B cell (primary cell): ENCODE measurements around the gene PCDHGA10. TPM values are rescaled to one million over a fixed set of nuclear protein-coding genes. Genes with fewer than 3 reads are reported as not detected.

Source experiments
- ATAC-seq: fragments of 200-7000 bp; cut with Tn5 transposase; one replicate; pipeline ENCODE4 v1.10.0; 2021; ENCODE audit warnings: low read depth, mild to moderate bottlenecking, moderate number of reproducible peaks, moderate library complexity
- CTCF ChIA-PET: fragments of 350-600 bp; sonication (Branson Sonifier 250); formaldehyde crosslinking; loops from one replicate; lab custom pipeline; 2021; ENCODE audit warnings: antibody characterized with exemption, inconsistent platforms; lab: Charles Lee
- POLR2A ChIA-PET: fragments of 350-600 bp; sonication (Branson Sonifier 250); formaldehyde crosslinking; loops from one replicate; lab custom pipeline; 2021; ENCODE audit warnings: antibody characterized with exemption; lab: Charles Lee
- DNase-seq: peaks from one replicate; pipeline ENCODE4 v3.0.0; 2013
- H2AFZ ChIP-seq: 2 replicates; pipeline ENCODE4 v1.6.1; 2012; ENCODE audit warnings: mild to moderate bottlenecking, low read depth, low read length; ENCODE audit not compliant: insufficient read depth, poor library complexity, severe bottlenecking
- H3K27ac ChIP-seq, 2 donors: 1 replicate in 1 of 2; 2 replicates in 1 of 2; pipeline ENCODE4 v1.5.1; 2012 to 2013; ENCODE audit warnings: low read length in 2 of 2, mild to moderate bottlenecking in 2 of 2, moderate library complexity in 1 of 2
- H3K27me3 ChIP-seq, 4 experiments: fragments of 200-600 bp in 1 of 4; sonication (generic) in 1 of 4; replicated peaks in 1 of 4; 1 replicate in 2 of 4; 2 replicates in 2 of 4; pipeline versions ENCODE4 v1.6.1 to v1.7.0; 2013 to 2016; ENCODE audit warnings: low read length in 3 of 4, mild to moderate bottlenecking in 2 of 4, mixed read lengths in 1 of 4, moderate library complexity in 1 of 4; ENCODE audit not compliant: insufficient read depth in 4 of 4, control insufficient read depth in 3 of 4; ENCODE audit errors: control extremely low read depth in 1 of 4
- H3K36me3 ChIP-seq, 2 experiments: replicated peaks in 1 of 2; 1 replicate in 1 of 2; 2 replicates in 1 of 2; pipeline versions ENCODE4 v1.6.1 to v1.7.1; 2013; ENCODE audit warnings: low read length in 1 of 2; ENCODE audit not compliant: insufficient read depth in 2 of 2, control insufficient read depth in 1 of 2; ENCODE audit errors: control extremely low read depth in 1 of 2, extremely low read depth in 1 of 2
- H3K4me1 ChIP-seq, 2 donors: fragments of 200-600 bp in 1 of 2; sonication (generic) in 1 of 2; 1 replicate in 1 of 2; 2 replicates in 1 of 2; pipeline versions ENCODE4 v1.5.1 to v1.6.1; 2013 to 2017; ENCODE audit warnings: low read length in 2 of 2; ENCODE audit not compliant: control insufficient read depth in 2 of 2, insufficient read depth in 2 of 2
- H3K4me2 ChIP-seq: replicated peaks from 2 replicates; pipeline ENCODE3; 2012; ENCODE audit warnings: mild to moderate bottlenecking, low read depth, low read length; ENCODE audit not compliant: poor library complexity, severe bottlenecking
- H3K4me3 ChIP-seq, 5 experiments: fragments of 200-600 bp in 1 of 5; sonication (generic) in 1 of 5; 1 replicate in 3 of 5; 2 replicates in 2 of 5; pipeline versions ENCODE4 v1.5.1 to v1.7.0; 2011 to 2016; ENCODE audit warnings: low read length in 4 of 5, mild to moderate bottlenecking in 4 of 5, low read depth in 2 of 5, control low read depth in 1 of 5, moderate library complexity in 1 of 5; ENCODE audit not compliant: insufficient read depth in 1 of 5; ENCODE audit errors: control extremely low read depth in 1 of 5, extremely low read depth in 1 of 5
- H3K79me2 ChIP-seq: fragments of 200-600 bp; sonication (generic); one replicate; pipeline ENCODE4 v1.6.0; 2016; ENCODE audit warnings: low read length; ENCODE audit not compliant: control insufficient read depth, insufficient read depth
- H3K9ac ChIP-seq: fragments of 200-600 bp; sonication (generic); 2 replicates; pipeline ENCODE4 v1.6.1; 2017; ENCODE audit warnings: mild to moderate bottlenecking, low read length, moderate library complexity
- H3K9me3 ChIP-seq, 3 donors: one replicate each; pipeline versions ENCODE4 v1.6.1 to v1.7.1; 2013; ENCODE audit warnings: low read length in 2 of 3; ENCODE audit not compliant: control insufficient read depth in 2 of 3, insufficient read depth in 1 of 3; ENCODE audit errors: control extremely low read depth in 1 of 3
- H4K20me1 ChIP-seq: 2 replicates; pipeline ENCODE4 v1.6.0; 2012; ENCODE audit warnings: mild to moderate bottlenecking, low read length; ENCODE audit not compliant: insufficient read depth, control insufficient read depth, poor library complexity, severe bottlenecking
- H3K27ac Mint-ChIP-seq: one replicate; pipeline ENCODE4 v1.8.0; 2021; ENCODE audit warnings: mixed read lengths
- H3K27me3 Mint-ChIP-seq: one replicate; pipeline ENCODE4 v1.8.0; 2021; ENCODE audit warnings: mixed read lengths
- H3K4me1 Mint-ChIP-seq: one replicate; pipeline ENCODE4 v1.8.0; 2021; ENCODE audit warnings: mixed read lengths
- H3K4me3 Mint-ChIP-seq: one replicate; pipeline ENCODE4 v1.8.0; 2021; ENCODE audit warnings: mixed read lengths
- H3K9me3 Mint-ChIP-seq: one replicate; pipeline ENCODE4 v1.8.0; 2022; ENCODE audit warnings: mixed read lengths; ENCODE audit not compliant: insufficient read depth
- CTCF ChIP-seq: fragments of 200-600 bp; IDR thresholded peaks from one replicate; pipeline ENCODE4 v1.8.0; 2022; ENCODE audit warnings: antibody characterized with exemption, mild to moderate bottlenecking
- EZH2 ChIP-seq: IDR thresholded peaks from 2 replicates; pipeline ENCODE4 v1.6.1; 2012; ENCODE audit warnings: borderline replicate concordance, low read depth, mild to moderate bottlenecking, moderate library complexity, low read length; ENCODE audit not compliant: insufficient read depth, poor library complexity, severe bottlenecking
- WGBS: methylation state at CpG from one replicate; pipeline ENCODE4 v1.1.5; 2013; ENCODE audit warnings: missing lambda C conversion rate; ENCODE audit not compliant: insufficient coverage; 5-methylcytosine and 5-hydroxymethylcytosine counted together
- intact Hi-C: fragments of 100-400 bp; cut with micrococcal nuclease; formaldehyde crosslinking; loops from one replicate; pipeline ENCODE4 v1.10.0; 2022
- polyA plus RNA-seq: library from polyadenylated mRNA; depleted of rRNA; stranded (reverse); fragments of >200 nt; gene quantifications from 2 replicates; pipeline ENCODE4 v1.2.3, GENCODE V29; 2012
- total RNA-seq, 2 donors: library from RNA; stranded (reverse); fragments of 120-200 nt in 1 of 2; gene quantifications; 1 replicate in 1 of 2; 2 replicates in 1 of 2; pipeline versions ENCODE4 v1.2.3 to v1.2.4, GENCODE V29; 2013 to 2022

The PCDHGA10 gene
- total and polyA plus RNA-seq, 2 donors (not counting 1 experiment from before 2014, with no cell fraction given), result 0.10 to 1.9 TPM

DNA sequence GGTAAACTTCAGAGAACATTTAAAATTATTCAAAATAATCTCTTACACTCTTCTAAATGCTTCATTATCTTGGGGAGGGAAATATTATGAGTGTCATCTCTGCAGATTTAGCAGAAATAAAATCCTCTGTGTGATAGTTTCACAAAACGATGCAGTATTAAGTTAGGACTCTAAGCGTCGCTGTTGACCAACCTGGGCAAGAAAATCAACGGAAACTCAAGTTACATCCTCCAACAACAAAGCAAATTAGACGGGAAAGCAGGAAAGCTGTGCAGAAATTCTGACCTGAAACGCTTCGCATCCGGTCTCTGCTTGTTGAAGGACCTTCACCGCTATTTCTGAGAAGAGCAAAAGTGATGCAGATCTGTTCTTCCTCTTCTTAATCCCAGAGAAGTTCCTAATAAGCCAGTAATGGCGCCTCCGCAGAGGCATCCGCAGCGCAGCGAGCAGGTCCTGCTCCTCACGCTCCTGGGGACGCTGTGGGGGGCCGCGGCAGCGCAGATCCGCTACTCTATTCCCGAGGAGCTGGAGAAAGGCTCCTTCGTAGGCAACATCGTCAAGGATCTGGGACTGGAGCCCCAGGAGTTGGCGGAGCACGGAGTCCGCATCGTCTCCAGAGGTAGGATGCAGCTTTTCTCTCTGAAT, 39.0 kb upstream of the PCDHGA10 start, which contains the start of gene PCDHGA6:
PCDHGA6 (plus strand) TSS at position 219 of the 645 bp plus-strand sequence; CDS start at position 412, 193 bp downstream.
- ATAC-seq, result no peak
- ChIA-PET POLR2A (no interaction called here), CTCF (interaction anchor here (0.6 to 2.0 kb wide), 4 partner anchors 34 to 641 kb away, joined by 3 to 5 read pairs (median 4); partner anchors contain the start of gene PCDHGB6)
- Mint-ChIP-seq H3K27ac (no peak within 1 kb of the TSS), H3K27me3 (peaks cover 52% of the 10 kb centered on the region), H3K4me3 (peak within 1 kb of the TSS; percentile 65), H3K9me3 (peaks cover 12% of the 10 kb centered on the region), H3K4me1 (peaks cover 8% of the 10 kb centered on the region)
- Histone ChIP-seq H3K27me3 (peaks cover 0 to 66% (median 33%) of the 10 kb centered on the region in 4 experiments), H3K4me3 (peak within 1 kb of the TSS in 1 of 5 experiments; percentile 10), H3K9ac (no peak within 1 kb of the TSS), H3K4me2 (peak within 1 kb of the TSS; percentile 14), H3K27ac (no peak within 1 kb of the TSS), H3K36me3 (no peaks in the 10 kb centered on the region), H3K79me2 (no peaks in the 10 kb centered on the region), H4K20me1 (no peaks in the 10 kb centered on the region), H3K4me1 (peaks cover 0 to 5% of the 10 kb centered on the region in 2 donors), H2AFZ (peak within 1 kb of the TSS; percentile 38), H3K9me3 (peaks cover 0 to 65% (median 49%) of the 10 kb centered on the region in 3 donors)
- intact Hi-C loops, result no loop called here
- DNase-seq, result no peak
- TF ChIP-seq CTCF, result peak; percentile 41
- no peak for TF ChIP-seq EZH2
- 40% methylated on average over 25 of the region's 27 CpGs for WGBS

DNA sequence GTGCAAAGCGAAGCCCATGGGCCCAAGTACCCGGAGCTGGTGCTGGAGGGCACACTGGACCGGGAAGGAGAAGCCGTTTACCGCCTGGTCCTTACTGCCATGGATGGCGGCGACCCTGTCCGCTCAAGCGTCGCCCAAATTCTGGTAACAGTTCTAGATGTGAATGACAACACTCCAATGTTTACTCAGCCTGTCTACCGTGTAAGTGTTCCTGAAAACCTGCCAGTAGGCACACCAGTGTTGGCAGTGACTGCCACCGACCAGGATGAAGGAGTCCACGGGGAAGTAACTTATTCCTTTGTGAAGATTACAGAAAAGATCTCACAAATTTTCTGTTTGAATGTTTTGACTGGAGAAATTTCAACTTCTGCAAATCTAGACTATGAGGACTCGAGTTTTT, 38.2 kb upstream of the PCDHGA10 start:
- TF ChIP-seq CTCF (no peak), EZH2 (no peak)
- no peak overlapping the region for H2AFZ ChIP-seq
- H3K27ac ChIP-seq, result no peak overlapping the region
- peaks cover 8% of the 10 kb centered on the region for H3K4me1 Mint-ChIP-seq
- H3K36me3 ChIP-seq, result no peaks in the 10 kb centered on the region
- intact Hi-C loops, result no loop called here
- H3K9me3 Mint-ChIP-seq, result peaks cover 12% of the 10 kb centered on the region
- H3K4me3 Mint-ChIP-seq, result no peak overlapping the region
- peaks cover 0 to 5% of the 10 kb centered on the region in 2 donors for H3K4me1 ChIP-seq
- H4K20me1 ChIP-seq, result no peaks in the 10 kb centered on the region
- peaks cover 0 to 65% (median 49%) of the 10 kb centered on the region in 3 donors for H3K9me3 ChIP-seq
- H3K27ac Mint-ChIP-seq, result no peak overlapping the region
- H3K9ac ChIP-seq, result no peak overlapping the region
- no peak overlapping the region for H3K4me3 ChIP-seq
- WGBS, result 69% methylated on average over 14 of the region's 14 CpGs
- H3K79me2 ChIP-seq, result no peaks in the 10 kb centered on the region
- ATAC-seq (no peak), DNase-seq (no peak)
- CTCF ChIA-PET, result interaction anchor here (0.6 to 2.0 kb wide), 4 partner anchors 33 to 640 kb away, joined by 3 to 5 read pairs (median 4); partner anchors contain the start of gene PCDHGB6
- H3K27me3 Mint-ChIP-seq, result peaks cover 47% of the 10 kb centered on the region
- H3K4me2 ChIP-seq, result no peak overlapping the region
- H3K27me3 ChIP-seq, result peaks cover 0 to 63% (median 33%) of the 10 kb centered on the region in 4 experiments
- POLR2A ChIA-PET, result no interaction called here
